Stimulated activated CD8-positive, alpha-beta memory T cell treated with anti-CD3 and anti-CD28 coated beads, Interleukin-2, amount 100 ng/mL, for 1 hour (primary cell): ENCODE measurements around the gene DYNLT2B.
"Not testable (repeated sequence)": the region's sequence is repeated elsewhere in the genome, so short reads cannot be mapped to it uniquely, and the experiment has no call there.

ENCODE experiments used
- DNase-seq, 2 donors: peaks; one replicate each; pipeline ENCODE4 v3.0.0-alpha.2; 2020; ENCODE audit warnings: low read depth in 2 of 2

DYNLT2B gene

GRCh38 chr3:196317687-196318467 is at the start of gene DYNLT2B:
Gene DYNLT2B (minus strand): TSS chr3:196318240. CDS start chr3:196318152, 88 bp downstream.
- DNase-seq, result peak; percentile 63 to 76

- DNase-seq, result no peak
Observed at GRCh38 chr3:196365736-196366135, 47.7 kb upstream of the DYNLT2B start.

GRCh38 chr3:196360586-196360985 is 42.5 kb upstream of the DYNLT2B start:
- no peak for DNase-seq

- DNase-seq, result not testable (repeated sequence)
Observed at GRCh38 chr3:196358540-196358939, 40.5 kb upstream of the DYNLT2B start.

GRCh38 chr3:196357905-196358304 is 39.9 kb upstream of the DYNLT2B start:
- DNase-seq, result no peak

GRCh38 chr3:196356556-196356955 is 38.5 kb upstream of the DYNLT2B start:
- no peak for DNase-seq

- DNase-seq, result no peak
Observed at GRCh38 chr3:196355668-196356067, 37.6 kb upstream of the DYNLT2B start.

GRCh38 chr3:196354132-196354531 is 36.1 kb upstream of the DYNLT2B start:
- DNase-seq, result no peak

GRCh38 chr3:196351541-196351940 is 33.5 kb upstream of the DYNLT2B start:
- DNase-seq, result no peak

- DNase-seq, result no peak
Observed at GRCh38 chr3:196350067-196350466, 32.0 kb upstream of the DYNLT2B start.

GRCh38 chr3:196348698-196349097 is 30.7 kb upstream of the DYNLT2B start:
- DNase-seq, result no peak

- no peak for DNase-seq
Observed at GRCh38 chr3:196344663-196345062, 26.6 kb upstream of the DYNLT2B start.

GRCh38 chr3:196343917-196344316 is 25.9 kb upstream of the DYNLT2B start:
- not testable (repeated sequence) for DNase-seq

GRCh38 chr3:196341137-196341536 is 23.1 kb upstream of the DYNLT2B start:
- no peak for DNase-seq

GRCh38 chr3:196340466-196340865 is 22.4 kb upstream of the DYNLT2B start:
- DNase-seq, result no peak

- DNase-seq, result no peak
Observed at GRCh38 chr3:196339493-196340254, 21.6 kb upstream of the DYNLT2B start.

GRCh38 chr3:196339044-196339443 is 21.0 kb upstream of the DYNLT2B start:
- no peak for DNase-seq

GRCh38 chr3:196336319-196337145 is 18.5 kb upstream of the DYNLT2B start:
- DNase-seq, result no peak

GRCh38 chr3:196335503-196335948 is 17.5 kb upstream of the DYNLT2B start:
- DNase-seq, result no peak

- DNase-seq, result no peak
Observed at GRCh38 chr3:196334982-196335381, 16.9 kb upstream of the DYNLT2B start.

GRCh38 chr3:196332168-196332567 is 14.1 kb upstream of the DYNLT2B start:
- no peak for DNase-seq

GRCh38 chr3:196327405-196327804 is 9.4 kb upstream of the DYNLT2B start:
- no peak for DNase-seq
